ENCODE measurements around the gene CCDC88A.

- TF ChIP-seq CTCF (conservative IDR thresholded peaks at IDR 0.05) (no peak), ZFX (IDR thresholded peaks at IDR 0.05) (no peak)
Observed at GRCh38 chr2:55428258-55428657, 8.6 kb upstream of the CCDC88A start.
